Ectodermal cell (in vitro differentiated cells): ENCODE results near the gene VCL.

Experiments
- H3K27ac ChIP-seq: 2 replicates; pipeline ENCODE4 v1.7.0; 2013; ENCODE audit warnings: mild to moderate bottlenecking, low read depth, low read length; ENCODE audit not compliant: insufficient read depth, poor library complexity, severe bottlenecking
- H3K27me3 ChIP-seq: 2 replicates; pipeline ENCODE4 v1.7.0; 2013; ENCODE audit warnings: mild to moderate bottlenecking, low read length; ENCODE audit not compliant: insufficient read depth, control insufficient read depth, poor library complexity, severe bottlenecking
- H3K36me3 ChIP-seq: one replicate; pipeline ENCODE4 v1.7.0; 2013; ENCODE audit warnings: low read length; ENCODE audit not compliant: control insufficient read depth, insufficient read depth
- H3K4me1 ChIP-seq: one replicate; pipeline ENCODE4 v1.7.0; 2013; ENCODE audit warnings: low read length; ENCODE audit not compliant: control insufficient read depth, insufficient read depth
- H3K4me3 ChIP-seq: 2 replicates; pipeline ENCODE4 v1.7.0; 2013; ENCODE audit warnings: low read depth, low read length, control low read depth; ENCODE audit not compliant: insufficient read depth
- H3K9me3 ChIP-seq: 2 replicates; pipeline ENCODE4 v1.7.0; 2013; ENCODE audit warnings: mild to moderate bottlenecking, low read length, moderate library complexity; ENCODE audit not compliant: control insufficient read depth
- whole genome bisulfite sequencing, 2 experiments: methylation state at CpG; one replicate each; pipeline ENCODE4 v1.1.7; 2013; ENCODE audit warnings: missing lambda C conversion rate in 2 of 2; 5-methylcytosine and 5-hydroxymethylcytosine counted together

VCL gene

DNA sequence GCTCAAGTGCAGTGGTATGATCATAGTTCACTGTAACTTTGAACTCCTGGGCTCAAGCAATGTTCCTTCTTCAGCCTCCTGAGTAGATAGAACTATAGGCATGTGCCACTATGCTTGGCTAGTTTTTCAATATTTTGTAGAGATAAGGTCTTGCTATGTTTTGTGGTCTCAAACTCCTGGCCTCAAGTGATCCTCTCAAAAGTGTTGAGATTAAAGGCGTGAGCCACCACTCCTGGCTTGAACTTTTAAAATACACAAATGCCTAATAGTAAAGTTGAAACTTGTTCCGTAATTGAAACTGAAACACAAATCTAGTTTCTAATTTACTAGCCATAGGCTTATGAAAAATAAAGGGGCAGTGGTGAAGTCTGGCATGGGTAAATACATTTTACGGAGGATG, 87.0 kb downstream of the VCL start:
- Histone ChIP-seq H3K4me3 (no peak overlapping the region), H3K4me1 (peaks cover 4% of the 10 kb centered on the region), H3K36me3 (peaks cover 3% of the 10 kb centered on the region), H3K9me3 (no peaks in the 10 kb centered on the region), H3K27me3 (no peaks in the 10 kb centered on the region), H3K27ac (no peak overlapping the region)
- 93 to 100% methylated on average over 1 to 3 of the region's 3 CpGs for WGBS, 2 experiments

- no peak overlapping the region for H3K27ac ChIP-seq
- peaks cover 4% of the 10 kb centered on the region for H3K4me1 ChIP-seq
These were observed 88.4 kb downstream of the VCL start for GRCh38 chr10:74086317-74086716.

GRCh38 chr10:74088722-74089121, 90.8 kb downstream of the VCL start:
- H3K4me3 ChIP-seq: no peak overlapping the region
- peaks cover 4% of the 10 kb centered on the region for H3K4me1 ChIP-seq
- no peaks in the 10 kb centered on the region for H3K9me3 ChIP-seq
- H3K27me3 ChIP-seq: no peaks in the 10 kb centered on the region
- WGBS, 2 experiments: 62 to 64% methylated on average over 3 of the region's 3 CpGs
- H3K36me3 ChIP-seq: peaks cover 15% of the 10 kb centered on the region
- H3K27ac ChIP-seq: no peak overlapping the region

More at GRCh38 chr10:74086317-74086716, 88.4 kb downstream of the VCL start:
- no peaks in the 10 kb centered on the region for H3K27me3 ChIP-seq
- no peak overlapping the region for H3K4me3 ChIP-seq
- 82 to 86% methylated on average over 2 of the region's 2 CpGs for WGBS, 2 experiments
- H3K36me3 ChIP-seq: peaks cover 3% of the 10 kb centered on the region
- no peaks in the 10 kb centered on the region for H3K9me3 ChIP-seq

- no peak overlapping the region for H3K27ac ChIP-seq
- no peak overlapping the region for H3K4me3 ChIP-seq
- no peaks in the 10 kb centered on the region for H3K4me1 ChIP-seq
- no peaks in the 10 kb centered on the region for H3K27me3 ChIP-seq
- WGBS, 2 experiments: 88 to 95% methylated on average over 3 of the region's 3 CpGs
- peaks cover 43% of the 10 kb centered on the region for H3K36me3 ChIP-seq
- no peaks in the 10 kb centered on the region for H3K9me3 ChIP-seq
These were observed 94.5 kb downstream of the VCL start for GRCh38 chr10:74092372-74092771.

GRCh38 chr10:74093530-74094164, 95.7 kb downstream of the VCL start:
- Histone ChIP-seq H3K27me3 (no peaks in the 10 kb centered on the region), H3K36me3 (peaks cover 56% of the 10 kb centered on the region), H3K4me1 (no peaks in the 10 kb centered on the region), H3K27ac (no peak overlapping the region), H3K9me3 (no peaks in the 10 kb centered on the region), H3K4me3 (no peak overlapping the region)
- 91 to 97% methylated on average over 4 of the region's 4 CpGs for WGBS, 2 experiments

DNA sequence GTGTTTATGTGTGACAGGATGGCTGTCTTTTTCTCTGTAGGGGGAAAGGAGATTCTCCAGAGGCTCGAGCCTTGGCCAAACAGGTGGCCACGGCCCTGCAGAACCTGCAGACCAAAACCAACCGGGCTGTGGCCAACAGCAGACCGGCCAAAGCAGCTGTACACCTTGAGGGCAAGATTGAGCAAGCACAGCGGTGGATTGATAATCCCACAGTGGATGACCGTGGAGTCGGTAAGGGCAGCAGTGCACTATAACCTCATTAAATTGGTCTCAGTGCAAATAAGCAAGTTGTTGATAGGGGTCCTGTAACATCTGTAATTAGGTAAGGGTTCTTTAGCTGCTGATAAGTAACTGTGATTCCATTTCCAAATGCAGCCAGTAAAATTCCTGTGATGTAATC, 96.3 kb downstream of the VCL start:
- Histone ChIP-seq H3K9me3 (no peaks in the 10 kb centered on the region), H3K4me3 (no peak overlapping the region), H3K36me3 (peaks cover 58% of the 10 kb centered on the region), H3K4me1 (no peaks in the 10 kb centered on the region), H3K27me3 (no peaks in the 10 kb centered on the region), H3K27ac (no peak overlapping the region)
- WGBS, 2 experiments: 94 to 96% methylated on average over 7 of the region's 7 CpGs

- H3K4me1 ChIP-seq: no peaks in the 10 kb centered on the region
- H3K36me3 ChIP-seq: peaks cover 76% of the 10 kb centered on the region
- H3K4me3 ChIP-seq: no peak overlapping the region
- no peaks in the 10 kb centered on the region for H3K9me3 ChIP-seq
- no peak overlapping the region for H3K27ac ChIP-seq
- WGBS, 2 experiments: 100% methylated on average over 2 of the region's 2 CpGs
- no peaks in the 10 kb centered on the region for H3K27me3 ChIP-seq
These were observed 98.9 kb downstream of the VCL start for GRCh38 chr10:74096777-74097176.

DNA sequence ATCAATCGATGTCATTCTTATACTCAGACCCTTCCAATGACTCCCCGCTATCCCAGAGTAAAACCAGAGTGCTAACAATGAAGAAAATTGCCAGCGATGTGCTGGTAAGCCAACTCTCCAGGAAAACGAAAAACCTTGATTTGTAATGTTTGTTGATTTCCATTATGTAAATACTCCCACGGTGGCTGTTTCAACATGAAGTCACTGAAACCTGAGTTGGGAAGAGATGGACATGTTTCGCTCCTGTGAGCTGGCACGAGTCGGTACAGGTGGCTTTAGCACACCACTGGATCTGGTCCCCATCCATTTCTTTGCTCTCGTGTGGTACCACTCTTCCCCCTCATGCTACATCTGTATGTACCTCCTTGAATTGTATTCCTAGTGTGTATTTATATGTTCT, 99.9 kb downstream of the VCL start:
- Histone ChIP-seq H3K36me3 (peaks cover 74% of the 10 kb centered on the region), H3K9me3 (no peaks in the 10 kb centered on the region), H3K4me1 (no peaks in the 10 kb centered on the region), H3K27ac (no peak overlapping the region), H3K27me3 (no peaks in the 10 kb centered on the region), H3K4me3 (no peak overlapping the region)
- WGBS, 2 experiments: 96 to 98% methylated on average over 9 of the region's 9 CpGs

DNA sequence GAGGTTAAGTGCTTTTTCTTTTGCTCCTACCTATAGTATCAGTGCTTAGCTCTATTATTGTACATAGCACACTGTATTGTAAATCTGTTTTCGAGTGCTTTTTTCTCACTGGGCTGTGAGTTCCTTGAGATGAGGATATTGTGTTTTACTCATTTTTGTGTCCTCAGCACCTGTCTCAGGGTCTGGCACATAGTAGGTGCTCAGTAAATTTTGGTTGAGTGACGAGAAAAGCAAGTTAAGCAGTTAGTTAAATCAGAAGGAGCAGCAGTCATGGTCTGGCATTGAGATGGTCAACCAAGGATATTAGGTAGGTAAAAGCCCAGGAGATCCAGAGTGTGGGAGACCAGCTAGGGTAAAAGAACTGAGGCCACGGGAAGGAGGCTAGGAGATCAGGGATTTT, 101.5 kb downstream of the VCL start:
- Histone ChIP-seq H3K4me3 (no peak overlapping the region), H3K27me3 (no peaks in the 10 kb centered on the region), H3K4me1 (no peaks in the 10 kb centered on the region), H3K27ac (no peak overlapping the region), H3K9me3 (no peaks in the 10 kb centered on the region), H3K36me3 (peaks cover 64% of the 10 kb centered on the region)
- WGBS, 2 experiments: 91 to 94% methylated on average over 3 of the region's 3 CpGs

- Histone ChIP-seq H3K4me1 (no peaks in the 10 kb centered on the region), H3K9me3 (no peaks in the 10 kb centered on the region), H3K4me3 (no peak overlapping the region), H3K27ac (no peak overlapping the region), H3K36me3 (peaks cover 64% of the 10 kb centered on the region), H3K27me3 (no peaks in the 10 kb centered on the region)
- 94 to 95% methylated on average over 3 of the region's 3 CpGs for WGBS, 2 experiments
These were observed 101.9 kb downstream of the VCL start for GRCh38 chr10:74099836-74100235.
